Hepatocyte (in vitro differentiated cells): ENCODE measurements around the gene SLC46A1.

Experiments used
- CTCF ChIP-seq: fragments of 200-600 bp; sonication (generic); IDR thresholded peaks from 2 replicates; pipeline ENCODE4 v1.5.1; 2016; ENCODE audit warnings: antibody characterized with exemption, mild to moderate bottlenecking; ENCODE audit not compliant: poor library complexity
- EZH2 ChIP-seq: fragments of 200-600 bp; sonication (generic); IDR thresholded peaks from 2 replicates; pipeline ENCODE4 v1.6.1; 2016; ENCODE audit warnings: antibody characterized with exemption, mild to moderate bottlenecking, borderline replicate concordance

- TF ChIP-seq CTCF, result no peak
- no peak for TF ChIP-seq EZH2
These were observed 43.8 kb upstream of the SLC46A1 start for GRCh38 chr17:28449859-28450258.
